Measurements from ENCODE around the gene BBIP1.
A peak's percentile ranks its signal among the peaks of the same experiment; 100 is the strongest.

The BBIP1 gene, protein sequence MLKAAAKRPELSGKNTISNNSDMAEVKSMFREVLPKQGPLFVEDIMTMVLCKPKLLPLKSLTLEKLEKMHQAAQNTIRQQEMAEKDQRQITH

DNA sequence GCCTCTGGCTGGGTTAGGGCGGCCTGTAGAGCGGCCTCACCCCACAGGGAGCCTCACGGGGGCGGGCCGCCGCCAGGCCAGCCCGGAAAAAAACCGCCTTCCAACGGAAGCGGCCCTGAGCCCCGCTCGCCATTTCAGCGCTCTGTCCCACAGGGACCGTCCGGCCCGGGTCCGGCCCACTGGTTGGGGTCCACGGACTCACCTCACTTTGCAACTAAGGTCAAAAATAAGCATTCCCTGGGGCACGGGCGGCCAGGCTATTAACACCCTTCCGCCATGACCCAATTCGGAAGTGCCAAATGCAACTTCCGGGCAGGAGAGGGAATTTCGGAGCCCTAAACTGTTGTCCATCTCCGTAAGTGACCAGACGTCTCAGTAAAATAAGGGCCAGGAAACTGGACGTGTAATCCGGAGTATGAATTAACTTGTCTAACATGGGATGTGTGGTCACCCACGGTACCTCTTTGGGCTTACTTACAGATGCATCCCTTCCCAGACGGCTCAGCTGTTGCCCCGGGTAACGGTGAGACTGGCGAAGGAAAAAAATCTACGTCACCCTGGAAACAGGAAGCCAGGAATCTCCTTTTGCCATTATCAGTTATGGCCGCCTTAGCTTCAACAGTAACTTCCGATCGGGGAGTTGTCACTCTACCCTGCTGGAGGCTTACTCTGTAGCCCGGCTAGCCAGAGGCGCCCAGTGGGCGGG, at the start of gene BBIP1:
Gene BBIP1, minus strand, starts transcription at position 538 of the 706 bp plus-strand sequence. CDS start 1,023 bp downstream, outside the sequence.
- DNase-seq: peak; percentile 100

DNA sequence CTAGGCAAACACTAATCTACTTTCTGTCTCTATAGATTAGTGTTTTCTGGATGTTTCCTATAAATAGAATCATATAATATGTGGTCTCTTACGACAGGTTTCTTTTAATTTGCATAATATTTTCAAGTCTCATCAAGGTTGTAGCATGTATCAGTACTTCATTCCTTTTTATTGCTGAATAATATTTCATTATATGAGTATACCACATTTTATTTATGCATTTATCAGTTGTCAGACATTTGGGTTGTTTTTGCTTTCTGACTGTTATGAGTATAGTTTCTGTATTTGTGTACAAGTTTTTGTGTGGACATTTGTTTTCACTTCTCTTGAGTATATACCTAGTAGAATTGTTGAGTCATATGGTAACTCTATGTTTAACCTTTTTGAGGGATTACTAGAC, 48.7 kb upstream of the BBIP1 start:
- DNase-seq: no peak

DNA sequence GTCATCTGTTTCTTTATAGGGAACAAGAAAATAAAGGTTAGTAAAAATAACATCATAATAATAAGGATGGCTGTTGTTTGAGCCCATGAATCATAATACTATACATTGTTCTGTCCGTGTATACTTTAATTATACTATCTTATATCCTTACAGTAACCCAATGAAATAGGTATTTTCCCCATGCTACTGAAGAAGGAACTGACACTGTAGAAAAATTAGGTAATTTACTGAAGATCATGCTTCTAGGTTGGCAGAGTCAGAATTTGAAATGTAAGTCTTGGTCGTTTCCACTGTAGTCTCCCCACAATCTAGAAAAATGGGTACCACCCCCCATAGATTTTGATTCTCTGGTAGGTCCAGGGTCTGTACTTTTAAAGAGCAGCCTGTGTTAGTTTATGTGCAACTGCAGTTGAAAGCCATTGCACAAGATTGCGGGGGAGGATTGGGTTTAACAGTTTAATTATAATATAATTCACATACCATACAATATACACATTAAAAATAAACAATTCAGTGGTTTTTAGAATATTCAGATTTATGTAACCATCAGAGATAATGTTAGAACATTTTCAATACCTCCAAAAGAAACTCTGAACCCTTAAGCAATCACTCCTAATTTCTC, 48.1 kb upstream of the BBIP1 start:
- no peak for DNase-seq

DNA sequence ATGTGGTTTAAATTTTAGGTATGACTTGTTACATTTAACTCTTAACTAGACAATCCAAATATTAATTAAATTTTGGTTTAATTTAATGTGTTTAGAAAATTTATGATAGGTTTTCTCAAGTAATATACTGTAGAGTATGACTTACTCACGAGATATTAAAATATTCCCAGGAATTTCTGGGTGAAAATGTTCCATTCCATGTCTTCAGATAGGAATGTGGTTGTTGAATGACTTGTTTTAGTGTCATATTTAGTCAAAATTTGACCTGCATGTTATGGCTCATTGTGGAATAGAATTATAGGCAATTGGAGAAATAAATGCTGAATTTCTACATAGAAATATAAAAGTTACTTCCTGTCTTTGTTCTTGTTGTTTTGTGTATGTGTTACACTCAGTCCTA, 47.2 kb upstream of the BBIP1 start:
- DNase-seq: no peak

DNA sequence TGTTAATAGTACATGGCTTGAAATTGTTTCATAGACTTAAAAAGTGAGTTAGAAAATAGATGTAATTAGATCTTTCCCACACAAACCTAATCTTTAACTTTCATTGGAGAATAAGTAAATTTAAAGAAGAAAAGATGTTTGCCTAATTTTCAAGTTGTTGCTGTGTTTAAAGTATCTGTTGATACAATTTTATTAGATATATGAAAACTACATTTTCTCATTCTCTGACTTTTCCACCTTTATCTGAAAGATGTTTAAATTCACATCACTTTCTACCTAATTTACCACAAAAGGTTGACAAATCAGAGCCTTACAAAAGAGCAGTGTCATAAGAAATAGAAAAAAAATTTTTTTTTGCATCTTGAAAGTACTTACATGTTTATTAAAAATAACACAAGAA, 46.2 kb upstream of the BBIP1 start:
- no peak for DNase-seq

DNA sequence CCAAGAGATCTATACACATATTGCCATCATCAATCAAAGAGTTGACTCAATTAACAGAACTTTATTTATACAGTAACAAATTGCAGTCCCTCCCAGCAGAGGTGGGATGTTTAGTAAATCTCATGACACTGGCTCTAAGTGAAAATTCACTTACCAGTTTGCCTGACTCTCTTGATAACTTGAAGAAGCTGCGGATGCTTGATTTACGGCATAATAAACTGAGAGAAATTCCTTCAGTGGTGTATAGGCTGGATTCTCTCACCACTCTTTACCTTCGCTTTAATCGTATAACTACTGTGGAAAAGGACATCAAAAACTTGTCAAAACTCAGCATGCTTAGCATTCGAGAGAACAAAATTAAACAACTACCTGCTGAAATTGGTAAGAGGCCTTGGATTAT, 45.7 kb upstream of the BBIP1 start:
- no peak for DNase-seq

DNA sequence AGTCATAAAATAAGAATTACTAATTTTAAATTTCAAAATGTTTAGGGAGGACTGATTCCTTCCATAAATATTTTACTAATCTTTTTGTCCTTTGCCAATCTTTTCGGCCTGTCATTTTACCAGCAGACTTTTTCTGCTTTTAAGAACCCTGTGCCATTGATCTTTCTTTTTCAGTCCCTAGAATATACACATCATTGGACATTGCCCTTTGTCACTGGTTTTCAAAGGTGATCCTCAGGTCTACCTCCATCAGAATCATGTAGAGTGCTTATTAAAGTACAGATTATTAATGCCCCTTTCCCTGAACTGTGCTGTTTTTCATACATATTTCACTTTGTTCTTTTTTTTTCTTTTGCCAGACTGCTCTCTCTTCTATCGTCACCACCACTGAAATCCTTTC, 44.2 kb upstream of the BBIP1 start:
- no peak for DNase-seq

DNA sequence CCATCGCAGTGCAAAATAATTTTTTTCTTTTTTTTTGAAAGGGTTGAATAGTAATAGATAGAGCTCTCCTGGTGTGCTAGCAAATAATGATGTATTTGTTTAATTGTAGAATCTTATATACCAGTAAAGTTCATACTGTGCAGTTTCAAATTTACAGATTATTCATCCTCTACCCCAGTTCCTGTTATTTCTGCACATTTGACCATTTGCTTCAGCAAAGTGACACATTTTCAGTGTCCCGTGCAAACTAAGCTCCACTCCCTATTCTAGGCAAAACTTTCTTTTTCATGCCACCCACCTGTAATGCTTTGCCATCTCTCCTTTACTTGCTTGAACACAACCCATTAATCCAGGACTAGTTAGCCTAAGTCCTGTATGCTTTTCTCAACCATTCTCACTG, 43.5 kb upstream of the BBIP1 start:
- no peak for DNase-seq

DNA sequence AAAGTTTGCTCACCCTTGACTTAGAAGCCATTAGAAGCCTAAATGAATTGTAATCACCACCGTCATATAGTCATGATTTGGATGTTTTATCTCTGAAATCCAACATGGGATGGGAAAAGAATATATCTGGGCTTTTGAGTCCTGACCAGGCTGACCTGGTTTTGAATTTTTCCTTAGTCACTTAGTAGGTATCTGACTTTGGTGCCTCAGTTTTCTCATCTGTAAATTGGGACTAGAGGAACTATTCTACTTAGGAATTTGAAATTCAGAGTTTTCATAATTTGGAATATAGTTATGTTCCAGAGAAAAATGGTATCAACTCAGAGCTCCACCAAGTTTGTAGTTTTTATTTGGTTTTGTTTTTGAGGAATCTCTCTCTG, 41.3 kb upstream of the BBIP1 start:
- no peak for DNase-seq

DNA sequence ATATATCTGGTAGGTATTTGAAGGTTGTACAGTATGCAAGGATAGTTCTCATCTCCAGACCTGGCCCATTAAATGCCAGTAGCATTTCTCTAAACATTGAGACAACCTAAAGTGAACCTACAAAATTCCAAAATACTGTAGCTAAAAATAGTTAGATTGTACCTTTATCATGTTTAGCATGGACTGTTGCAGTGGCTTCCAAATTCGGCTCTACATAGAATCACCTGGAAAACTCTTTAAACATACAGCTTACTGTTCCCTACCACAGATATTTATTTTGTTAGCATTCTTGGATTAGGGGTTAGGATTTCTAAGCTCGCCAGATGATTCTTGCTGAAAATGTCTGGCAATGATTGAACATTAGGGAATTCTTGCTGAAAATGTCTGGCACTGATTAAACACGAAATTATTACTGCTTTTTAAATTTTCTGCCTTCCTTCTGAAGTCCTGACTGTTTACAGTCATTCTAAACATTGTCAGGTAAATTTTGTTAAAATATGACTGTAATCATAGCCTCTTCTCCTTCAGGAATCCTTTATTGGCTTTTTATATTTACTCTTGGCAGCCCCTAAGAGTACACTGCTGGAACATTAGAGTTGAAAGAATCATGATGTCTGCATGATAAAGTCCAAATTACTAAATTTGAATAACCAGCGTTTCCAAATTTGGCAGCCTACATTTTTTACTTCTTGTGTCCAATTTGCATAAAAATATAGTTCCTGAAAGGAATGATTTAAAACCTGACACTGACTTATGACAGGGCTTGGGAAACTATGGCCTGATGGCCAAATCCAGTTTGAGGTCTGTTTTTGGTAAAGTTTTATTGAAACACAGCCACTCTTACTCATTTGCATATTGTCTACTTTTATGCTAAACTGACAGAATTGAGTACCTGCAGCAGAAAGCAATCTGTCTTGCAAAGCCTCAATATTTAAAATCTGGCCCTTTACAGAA, 40.7 kb upstream of the BBIP1 start:
- DNase-seq: no peak

DNA sequence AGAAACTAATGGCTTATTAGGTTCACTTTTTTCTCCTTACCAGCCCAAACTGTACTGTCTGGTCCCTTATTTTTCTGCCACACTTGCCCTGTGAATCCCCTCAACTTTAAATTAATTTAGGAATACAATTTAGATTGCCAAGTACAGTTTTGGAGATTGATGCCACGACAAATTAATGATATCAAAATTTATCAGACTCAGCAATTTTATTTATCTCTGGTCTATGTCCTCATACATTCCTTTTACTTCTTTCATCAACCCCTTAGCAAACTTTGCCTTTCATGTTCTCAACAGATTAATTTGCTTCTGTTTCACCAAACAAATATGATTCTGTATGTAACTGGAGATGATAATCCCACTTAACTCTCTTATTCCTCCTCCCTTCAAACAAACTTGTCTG, 38.6 kb upstream of the BBIP1 start:
- DNase-seq: no peak

DNA sequence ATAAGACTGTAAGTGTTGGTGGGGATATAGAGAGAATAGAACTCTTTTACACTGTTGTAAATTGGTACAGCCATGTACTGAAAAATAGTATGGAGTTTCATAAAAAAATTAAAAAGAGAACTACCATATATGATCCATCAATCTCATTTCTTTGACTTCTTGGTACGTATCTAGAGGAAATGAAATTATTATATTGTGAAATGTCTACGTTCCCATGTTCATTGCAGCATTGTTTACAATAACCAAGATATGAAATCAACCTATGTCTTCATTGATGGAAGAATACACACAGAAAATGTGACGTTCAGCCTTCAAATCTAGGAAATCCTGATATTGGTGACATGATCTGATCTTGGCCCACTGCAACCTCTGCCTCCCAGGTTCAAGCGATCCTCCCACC, 32.4 kb upstream of the BBIP1 start:
- DNase-seq: no peak

DNA sequence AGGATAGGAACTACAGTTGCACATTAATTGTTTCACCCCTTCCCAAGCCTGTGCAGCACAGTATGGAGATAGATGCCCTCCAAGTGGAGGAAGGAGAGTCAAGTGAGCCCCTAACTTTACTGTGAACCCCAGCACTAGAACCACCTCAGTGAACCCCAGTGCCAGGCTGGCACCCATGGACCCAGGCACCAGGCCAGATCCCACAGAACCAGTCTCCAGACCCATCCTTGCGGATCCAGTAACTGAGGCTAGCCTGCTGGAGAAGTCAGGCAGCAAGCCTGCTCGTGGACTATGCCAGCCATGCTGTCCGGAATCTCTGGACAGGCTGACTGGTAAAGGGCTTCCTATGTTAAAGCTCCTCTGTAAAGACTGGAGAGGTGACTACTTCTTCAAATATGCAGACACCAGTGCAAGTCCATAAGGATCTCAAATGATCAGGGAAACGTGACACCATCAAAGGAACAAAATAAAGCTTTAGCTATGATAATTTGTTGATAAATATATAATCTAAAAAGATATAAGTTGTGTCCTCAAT, 28.1 kb upstream of the BBIP1 start:
- no peak for DNase-seq

DNA sequence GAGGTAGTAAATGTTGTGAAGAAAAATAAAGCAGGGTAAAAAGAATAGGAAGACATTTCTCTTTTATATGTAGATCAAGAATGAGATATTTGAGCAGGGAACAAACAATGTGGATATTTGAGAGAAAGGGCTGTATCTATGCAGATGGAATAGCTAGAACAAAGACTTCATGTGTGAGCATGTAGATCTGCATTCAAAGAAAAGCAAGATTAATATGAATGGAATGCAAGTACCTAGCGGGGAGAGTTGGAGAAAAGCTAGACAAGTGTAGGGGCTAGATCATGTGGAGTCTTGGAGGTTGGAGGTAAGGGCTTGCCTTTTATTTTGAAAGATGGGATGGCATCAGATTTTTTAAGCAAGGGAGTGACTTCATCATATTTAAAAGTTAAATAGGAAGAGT, 27.5 kb upstream of the BBIP1 start:
- DNase-seq: no peak

DNA sequence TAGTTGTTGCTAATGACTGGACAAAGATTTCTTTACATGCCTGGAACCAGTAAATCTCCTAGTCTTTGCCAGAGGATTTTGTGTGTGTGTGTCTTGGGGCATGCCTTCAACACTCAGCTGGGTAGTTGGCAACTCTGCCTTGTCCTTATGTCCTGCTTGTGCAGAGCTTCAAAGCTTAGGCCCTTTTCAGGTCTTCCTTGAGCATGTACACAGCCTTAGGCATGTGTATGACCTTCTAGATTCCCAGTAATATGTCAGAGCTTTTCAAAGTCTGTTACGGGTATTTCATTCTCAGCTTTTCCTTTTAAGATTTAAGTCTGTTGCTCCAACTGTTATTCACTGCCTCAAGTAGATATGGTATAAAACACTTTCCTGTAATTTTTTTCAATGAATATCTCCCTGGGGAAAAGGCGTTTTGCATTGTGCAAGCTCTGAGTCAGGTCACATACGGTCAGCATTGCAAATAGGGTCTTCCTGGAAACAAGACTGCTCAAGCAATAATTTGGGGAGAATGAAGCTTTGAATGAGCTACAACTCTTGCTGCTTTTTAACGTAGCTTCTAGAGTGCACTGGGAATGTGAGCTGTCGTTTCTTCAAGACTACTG, 25.9 kb upstream of the BBIP1 start:
- DNase-seq: no peak

DNA sequence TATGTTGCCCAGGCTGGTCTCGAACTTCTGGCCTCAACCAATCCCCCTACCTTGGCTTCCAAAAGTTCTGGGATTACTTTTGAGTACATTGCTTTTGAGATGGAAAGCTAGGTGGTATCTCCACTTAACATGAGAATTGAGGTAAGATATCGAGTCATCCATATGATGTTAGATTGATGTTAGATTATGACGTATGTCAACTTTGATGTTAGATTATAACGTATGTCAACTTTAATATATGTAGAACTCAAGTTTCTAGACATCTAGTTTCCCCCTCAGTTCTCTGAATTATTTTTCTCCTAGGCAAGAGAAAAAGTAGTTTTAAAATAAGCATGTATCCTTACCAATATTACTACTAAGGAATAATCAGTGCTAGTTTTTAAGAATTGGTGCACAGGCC, 20.4 kb upstream of the BBIP1 start:
- no peak for DNase-seq

DNA sequence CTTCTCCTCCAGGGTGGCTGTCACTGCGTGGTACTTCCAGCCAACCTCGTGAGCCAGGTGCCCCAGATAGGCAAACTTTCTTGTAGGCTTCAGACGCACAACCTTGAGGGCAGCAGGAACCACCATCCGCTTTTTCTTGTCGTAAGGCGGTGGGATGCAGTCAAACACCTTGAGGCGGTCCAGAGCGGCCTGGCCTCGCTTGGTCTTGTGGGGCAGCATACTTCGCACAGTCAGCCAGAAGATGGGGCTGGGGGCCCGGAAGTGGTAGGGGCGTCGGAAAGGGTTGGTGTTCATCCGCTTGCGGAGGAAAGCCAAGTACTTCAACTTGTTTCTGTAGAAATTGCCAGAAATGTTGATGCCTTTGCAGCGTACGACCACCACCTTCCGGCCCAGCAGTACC, 17.8 kb upstream of the BBIP1 start:
- DNase-seq: no peak

DNA sequence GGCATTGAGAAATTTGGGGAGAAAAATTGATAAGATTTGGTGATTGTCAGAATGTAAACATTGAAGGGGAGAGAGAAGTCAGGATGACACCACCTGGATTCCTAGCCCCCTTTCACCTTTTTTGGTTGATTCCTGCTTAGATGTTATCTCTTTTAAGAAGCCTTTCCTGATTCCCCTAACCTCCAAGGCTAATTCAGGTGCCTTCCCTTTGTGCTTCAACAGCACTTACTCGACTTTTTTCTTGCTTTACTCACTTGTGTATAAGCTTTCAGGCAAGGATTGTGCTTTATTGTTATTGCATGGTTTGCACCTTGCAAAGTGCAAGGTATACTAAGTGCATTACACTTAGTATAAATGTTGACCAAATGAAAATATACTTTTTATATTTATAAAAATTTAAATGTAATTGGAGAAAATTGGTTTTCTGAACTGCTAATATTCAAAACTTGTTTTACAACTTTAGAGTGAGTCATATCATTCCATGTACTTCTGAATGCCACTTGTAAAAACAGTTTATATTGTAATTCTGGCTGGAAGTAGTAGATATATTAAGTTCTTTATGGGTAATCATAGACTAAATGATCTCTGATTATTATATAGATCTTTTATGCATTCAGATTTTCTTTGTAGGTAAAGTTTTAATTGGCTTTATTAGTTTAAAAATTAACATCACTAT, 13.7 kb upstream of the BBIP1 start:
- no peak for DNase-seq

DNA sequence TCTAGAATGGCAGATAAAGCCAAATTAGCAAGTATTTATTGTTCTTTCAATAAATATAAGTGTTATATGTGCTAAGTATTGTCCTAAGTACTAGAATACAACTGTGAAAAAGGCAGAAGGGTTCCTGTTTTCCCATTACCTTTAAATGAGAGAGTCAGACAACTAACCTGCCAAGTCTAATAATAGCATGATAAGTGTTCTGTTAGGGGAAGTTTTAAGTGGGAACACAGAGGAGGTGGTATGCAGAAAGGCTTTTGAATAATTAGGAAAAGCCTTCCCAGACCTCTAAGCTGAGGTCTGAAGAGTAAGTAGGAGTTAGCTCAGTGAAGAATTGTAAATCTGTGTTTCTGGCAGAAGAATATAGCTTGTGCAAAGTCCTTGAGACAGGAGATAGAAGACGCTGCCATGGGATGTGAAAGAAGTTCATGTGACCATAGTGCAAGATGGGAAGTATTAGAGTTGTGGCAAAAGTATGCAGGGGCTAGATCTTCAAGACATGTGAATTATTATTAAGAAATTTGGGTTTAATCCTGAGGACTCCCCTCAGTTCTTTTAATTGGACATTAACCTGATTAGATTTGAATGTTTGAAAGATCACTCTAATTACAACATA, 12.9 kb upstream of the BBIP1 start:
- DNase-seq: no peak

DNA sequence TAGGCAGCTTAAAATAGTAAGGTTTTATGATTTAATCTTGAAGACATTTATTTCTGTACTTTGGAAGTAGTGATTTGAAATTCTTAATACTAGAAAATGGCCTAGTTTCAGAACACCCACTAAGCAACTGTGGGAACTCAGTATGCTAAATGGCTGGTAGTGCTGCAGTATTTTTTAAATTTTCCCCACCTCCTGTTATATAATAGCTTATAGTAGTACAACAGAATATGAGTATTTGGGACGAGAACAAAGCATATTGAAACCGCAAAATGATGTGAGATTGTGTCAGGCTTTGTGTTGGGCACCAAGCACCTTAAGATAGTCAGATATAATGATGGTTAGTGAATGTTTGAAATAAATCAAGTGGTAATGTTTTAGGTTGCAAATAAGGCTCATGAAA, 8.5 kb upstream of the BBIP1 start:
- DNase-seq: no peak

DNA sequence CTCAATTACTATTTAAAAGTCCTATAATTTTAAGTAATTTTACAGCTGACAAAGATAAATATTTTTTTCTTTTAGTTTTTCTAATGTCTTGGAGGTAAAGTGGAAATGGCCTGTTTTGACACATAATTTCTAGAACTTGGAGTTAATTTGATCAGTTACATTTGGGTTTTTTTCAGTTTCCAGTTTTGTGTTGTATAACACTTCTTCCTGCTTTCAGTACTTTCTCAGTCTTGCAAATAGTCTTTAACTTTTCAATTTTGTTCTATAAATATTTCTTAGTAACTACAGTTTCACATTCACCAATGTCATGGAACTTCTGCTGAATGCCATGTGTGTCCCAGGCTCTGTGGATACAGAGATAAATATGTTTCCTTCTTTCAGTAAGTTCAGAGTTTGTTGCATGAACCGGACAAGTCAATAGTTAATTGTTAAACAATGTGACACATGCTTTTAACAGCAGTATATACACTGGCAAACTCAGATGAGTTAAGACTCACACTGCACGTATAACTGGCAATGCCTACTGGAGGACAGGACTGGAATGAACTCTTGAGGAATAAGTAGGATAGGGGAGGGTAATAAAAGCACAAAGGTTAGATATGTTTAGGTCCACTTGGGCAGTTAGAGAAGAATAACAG, 5.0 kb upstream of the BBIP1 start:
- DNase-seq: no peak

All from Kasumi-1 (cell line).